GM21528 (cell line): ENCODE data around the gene ZAP70.

Source experiments
- ATAC-seq: cut with Tn5 transposase; IDR thresholded peaks from one replicate; pipeline ENCODE4 v1.9.1; 2021; ENCODE audit warnings: mild to moderate bottlenecking, moderate library complexity; ENCODE audit not compliant: unreplicated experiment, low FRiP score

ZAP70 gene

DNA sequence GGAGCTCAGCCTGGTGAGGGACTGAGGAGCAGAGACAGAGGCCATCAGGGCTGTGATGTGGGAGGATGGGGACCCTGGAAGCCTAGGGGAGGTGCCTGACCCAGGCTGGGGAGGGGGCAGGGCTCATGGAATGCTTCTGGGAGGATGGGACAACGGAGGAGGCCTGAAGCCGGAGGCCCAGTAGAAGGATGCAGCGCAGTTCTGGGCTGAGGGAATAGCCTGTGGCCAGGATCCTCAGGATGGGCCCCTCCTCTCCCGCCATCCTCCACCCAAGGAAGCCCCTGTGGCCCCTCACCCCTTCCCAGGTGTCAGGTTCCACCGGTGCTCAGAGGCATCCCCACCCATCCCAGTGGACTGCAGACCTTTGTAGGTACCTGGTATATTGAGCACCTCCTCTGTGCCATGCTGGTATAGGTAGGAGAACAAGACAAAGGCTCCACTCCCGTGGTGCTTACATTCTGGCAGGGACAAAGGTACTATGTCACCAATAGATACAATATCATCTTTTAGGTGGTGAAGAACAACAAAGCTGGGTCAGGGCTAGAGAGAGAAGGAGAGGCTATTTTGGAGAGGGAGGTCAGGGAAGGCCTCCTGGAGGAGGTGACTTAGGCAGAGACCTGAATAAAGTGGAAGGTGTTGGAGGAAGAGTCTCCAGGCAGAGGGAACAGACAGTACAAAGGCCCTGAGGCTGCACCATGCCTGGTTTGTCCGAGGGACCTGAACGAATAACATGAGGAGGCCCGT lies 2.7 kb downstream of the ZAP70 start:
- no peak for ATAC-seq

DNA sequence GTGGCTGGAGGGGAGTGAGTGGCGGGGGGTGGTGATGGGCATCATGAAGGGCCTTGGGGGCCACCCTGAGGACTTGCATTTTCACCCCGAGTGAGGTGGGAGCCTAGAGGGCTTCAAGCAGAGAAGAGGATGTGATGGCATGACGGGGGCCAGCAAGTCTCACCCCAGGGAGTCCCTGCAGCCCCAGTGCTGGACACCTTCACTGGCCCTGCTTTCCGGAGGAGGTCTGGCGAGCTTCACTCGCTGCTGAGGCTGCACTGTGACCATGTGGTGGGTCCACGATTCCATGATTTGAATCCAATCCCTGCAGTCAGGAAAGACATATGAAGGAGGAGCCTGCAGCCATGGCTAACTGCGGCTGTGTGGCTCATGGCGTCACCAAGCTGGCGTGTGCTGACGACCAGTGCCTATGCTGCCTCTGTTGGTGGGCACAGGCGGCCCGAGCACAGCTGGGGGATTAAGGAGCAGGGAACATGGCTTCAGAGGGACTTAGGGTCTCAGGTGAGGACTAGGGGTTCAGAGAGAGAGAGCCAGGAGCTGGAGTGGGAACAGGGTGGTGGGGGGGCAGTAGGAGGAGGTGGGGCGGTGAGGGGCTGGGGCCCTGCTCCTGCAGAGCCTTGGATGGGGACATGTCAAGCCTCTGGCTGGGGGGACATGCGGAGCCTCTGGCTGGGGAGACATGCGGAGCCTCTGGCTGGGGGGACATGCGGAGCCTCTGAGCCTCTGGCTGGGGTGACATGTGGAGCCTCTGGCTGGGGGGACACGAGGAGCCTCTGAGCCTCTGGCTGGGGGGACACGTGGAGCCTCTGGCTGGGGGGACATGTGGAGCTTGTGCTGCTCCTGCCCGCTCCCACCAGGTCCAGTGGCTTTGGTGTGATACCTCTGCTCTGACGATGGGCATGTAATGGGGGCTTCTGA lies 3.6 kb downstream of the ZAP70 start:
- ATAC-seq, result no peak

DNA sequence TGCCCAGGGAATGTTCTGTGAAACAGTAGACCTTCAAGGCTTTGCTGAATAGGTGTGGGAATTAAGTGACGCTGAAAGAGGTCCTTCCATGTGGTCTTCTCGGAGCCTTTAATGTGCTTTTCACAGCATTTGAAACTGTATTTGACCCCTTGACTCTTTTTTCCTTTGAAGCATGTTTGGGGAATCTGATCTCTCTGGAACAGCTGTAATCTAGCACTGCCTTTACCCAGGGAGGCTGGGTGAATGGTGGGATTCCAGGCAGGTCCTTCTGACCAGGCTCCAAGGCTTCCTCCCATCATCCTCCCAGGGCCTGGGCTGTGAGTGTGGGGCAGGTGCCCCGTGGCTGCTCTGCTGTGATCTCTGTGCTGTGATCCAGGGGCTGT lies 4.2 kb downstream of the ZAP70 start:
- ATAC-seq, result no peak

DNA sequence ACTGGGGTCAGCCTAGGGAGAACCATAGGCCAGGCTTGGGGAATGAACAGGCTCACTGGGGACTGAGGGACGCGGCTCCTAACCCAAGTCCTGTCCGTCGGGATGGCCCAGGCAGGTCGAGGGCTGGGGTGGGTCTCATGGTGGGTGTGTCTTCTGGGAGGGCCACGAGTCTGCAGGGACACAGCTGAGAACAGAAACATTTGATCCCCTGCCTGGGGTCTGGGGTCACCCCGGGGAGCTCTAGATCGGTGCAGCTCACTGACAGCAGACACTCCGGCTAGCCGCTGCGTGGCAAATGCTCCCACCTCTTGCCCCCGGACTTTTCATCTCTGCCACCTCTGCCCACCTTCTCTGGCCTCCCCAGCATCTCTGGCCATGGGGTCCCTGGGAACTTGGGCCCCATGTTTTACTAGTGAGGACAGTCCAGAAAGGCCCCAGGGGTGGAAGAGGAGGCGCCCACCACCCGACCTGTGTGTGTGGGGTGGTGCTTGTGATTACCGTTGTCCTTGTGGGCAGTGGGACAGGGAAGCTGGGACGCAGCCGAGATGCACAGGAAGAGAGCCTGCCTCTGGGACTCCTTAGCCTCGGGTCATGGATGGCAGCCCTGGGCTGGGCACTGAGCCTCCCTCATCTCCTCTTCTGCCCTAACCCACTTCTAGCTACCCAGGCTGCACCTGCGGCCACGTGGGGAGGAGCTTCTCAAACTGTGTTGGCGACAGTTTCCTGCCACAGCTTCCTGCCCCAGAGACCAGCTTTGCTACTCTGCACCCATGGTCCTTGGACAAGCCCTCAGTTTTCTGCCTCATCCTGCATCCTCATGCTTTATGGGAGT lies 4.9 kb downstream of the ZAP70 start:
- ATAC-seq, result no peak

DNA sequence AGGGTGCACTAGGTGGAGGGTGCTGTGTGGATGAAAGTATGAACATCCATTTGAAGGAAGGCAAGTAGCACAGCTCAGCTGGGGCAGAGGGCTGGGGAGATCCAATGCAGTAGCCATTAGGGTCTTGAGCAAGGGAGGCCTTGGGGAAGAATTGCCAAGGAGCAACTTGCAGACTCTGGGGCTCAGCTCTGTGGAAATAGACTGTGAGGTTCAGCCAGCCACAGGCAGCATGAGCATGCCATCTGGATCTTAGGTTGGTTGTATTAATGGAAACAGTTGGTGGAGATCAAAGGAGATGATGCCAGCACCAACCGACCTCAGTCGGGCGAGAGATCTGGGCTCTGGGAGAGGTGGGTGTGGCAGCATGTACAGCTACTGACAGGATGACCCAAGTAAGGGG lies 5.6 kb downstream of the ZAP70 start:
- ATAC-seq, result no peak

DNA sequence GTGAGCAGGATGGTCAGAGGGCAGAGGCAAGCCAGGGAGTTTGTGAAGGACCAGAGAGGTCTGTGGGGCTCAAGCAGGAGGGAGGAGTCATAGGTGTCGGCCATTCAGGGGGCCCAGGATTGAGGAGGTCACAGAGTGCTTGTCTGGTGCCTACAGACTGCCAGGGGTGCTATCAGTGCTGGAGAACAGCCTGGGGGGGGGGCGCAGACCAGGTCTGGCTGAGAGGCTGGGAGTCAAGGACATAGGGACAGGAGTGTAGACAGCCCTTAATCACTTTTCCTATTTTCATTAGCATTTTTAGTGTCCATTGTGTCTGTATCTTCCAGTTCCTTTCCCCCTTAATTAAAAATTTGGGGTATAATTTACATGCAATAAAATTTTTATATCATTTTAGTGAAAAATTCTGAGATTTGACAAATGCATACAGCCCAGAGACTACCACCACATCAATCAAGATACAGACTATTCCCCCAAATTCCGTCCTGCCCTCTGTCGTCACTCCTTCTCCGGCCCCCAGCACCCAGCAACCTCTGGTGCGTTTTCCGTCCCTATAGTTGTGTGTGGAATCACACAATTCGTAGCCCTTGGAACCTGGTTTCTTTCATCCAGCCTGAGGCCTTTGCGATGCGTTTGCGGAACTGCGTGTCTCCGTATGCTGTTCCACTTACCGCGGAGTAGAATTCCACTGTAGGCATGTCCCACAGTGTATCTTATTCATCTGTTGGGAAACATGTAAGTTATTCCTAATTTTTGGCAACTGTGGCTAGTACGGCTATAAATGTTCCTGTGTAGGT lies 6.2 kb downstream of the ZAP70 start:
- no peak for ATAC-seq

DNA sequence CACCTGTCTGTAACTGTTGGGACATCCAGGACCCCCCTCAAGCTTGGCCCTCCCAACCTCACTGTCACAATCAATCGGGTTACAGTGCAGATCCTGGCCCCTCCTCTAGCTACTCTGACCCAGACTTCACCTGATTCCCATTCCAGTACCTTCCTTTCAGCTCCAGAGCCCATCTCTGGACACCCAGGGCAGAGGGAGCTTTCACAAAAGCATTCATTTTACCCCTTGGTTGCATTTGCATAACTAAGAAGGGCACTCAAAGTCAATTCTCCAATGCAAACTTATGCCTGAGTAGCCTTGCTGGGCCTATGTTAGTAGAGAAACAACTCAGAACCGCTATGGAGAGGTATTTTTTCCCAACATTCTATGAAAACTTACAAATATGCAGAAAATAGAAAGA lies 7.4 kb downstream of the ZAP70 start:
- ATAC-seq, result no peak

DNA sequence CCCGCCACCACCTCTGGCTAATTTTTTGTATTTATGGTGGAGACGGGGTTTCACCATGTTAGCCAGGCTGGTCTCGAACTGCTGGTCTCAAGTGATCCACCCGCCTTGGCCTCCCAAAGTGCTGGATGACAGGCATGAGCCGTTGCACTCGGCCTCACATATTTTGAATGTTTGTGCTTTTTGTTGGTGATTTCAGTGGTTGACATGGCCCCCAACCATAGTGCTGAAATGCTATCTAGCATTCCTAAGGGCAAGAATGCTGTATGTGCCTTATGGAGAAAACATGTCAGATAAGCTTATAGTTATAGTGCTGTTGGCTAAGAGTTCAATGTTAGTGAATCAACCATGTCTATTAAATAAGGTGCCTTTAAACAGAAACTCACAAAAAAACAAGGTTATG lies 8.9 kb downstream of the ZAP70 start:
- ATAC-seq, result no peak

DNA sequence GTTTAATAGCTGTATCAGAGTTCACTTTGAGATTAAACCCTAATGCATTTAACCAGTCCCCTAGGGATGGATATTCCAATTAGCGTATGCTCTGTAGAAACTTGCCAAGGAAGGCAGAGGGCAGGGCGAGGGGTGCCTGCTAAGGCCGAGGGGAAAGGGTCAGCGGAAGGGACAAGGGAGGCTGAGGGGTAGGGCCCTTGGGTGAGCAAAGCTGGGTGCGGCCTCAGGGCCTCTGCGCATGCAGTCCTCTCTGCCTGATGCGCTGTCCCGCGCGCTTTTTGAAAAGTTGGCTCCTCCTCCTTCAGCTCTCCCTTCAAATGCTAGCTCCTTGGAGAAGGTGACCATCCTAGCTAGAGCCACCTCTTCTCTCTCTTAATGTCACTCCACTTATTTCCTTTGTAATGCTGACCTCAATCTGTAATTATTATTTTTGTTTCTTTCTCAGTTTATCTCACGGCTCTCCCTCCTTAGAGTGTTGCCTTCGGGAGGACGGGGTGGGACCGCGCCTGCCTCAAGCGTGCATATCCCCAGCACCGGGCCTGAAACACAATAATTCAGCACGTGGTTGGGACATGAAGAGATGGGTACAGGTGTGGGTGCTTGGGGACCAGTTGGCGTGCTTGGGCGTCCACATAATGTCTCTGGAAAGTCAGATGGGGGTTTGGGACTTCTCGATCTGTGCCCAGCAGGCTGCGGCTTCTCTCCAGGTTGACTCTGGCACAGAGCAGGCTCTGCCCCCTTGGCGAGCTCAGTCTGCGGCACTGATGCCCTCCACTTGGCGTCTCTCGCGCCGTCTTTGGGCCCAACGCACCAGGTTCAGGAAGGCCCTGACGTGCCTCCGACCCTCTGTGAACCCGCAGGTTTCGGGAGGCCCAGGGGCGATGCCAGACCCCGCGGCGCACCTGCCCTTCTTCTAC lies 10.0 kb downstream of the ZAP70 start:
- ATAC-seq, result no peak

DNA sequence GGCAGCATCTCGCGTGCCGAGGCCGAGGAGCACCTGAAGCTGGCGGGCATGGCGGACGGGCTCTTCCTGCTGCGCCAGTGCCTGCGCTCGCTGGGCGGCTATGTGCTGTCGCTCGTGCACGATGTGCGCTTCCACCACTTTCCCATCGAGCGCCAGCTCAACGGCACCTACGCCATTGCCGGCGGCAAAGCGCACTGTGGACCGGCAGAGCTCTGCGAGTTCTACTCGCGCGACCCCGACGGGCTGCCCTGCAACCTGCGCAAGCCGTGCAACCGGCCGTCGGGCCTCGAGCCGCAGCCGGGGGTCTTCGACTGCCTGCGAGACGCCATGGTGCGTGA lies 10.7 kb downstream of the ZAP70 start:
- no peak for ATAC-seq

DNA sequence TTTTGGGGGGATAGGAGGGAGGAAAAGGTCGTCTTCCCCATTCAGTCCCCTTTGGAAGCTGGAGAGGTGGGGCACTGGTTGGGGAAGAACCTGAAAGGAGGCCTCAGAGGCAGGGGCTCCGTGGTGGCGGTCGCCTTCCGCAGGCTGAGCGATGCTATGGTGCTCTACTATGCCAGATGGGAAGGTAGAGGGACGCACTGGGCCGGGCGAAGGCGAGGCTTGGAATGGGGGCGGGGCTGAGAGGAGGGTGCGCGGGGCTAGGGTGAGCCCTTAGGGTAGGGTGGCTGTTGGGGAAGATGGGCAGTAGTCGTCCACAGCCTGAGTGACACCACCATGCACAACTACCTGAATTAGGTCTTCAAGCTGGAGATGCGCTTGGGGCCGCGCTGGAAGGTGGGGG lies 11.1 kb downstream of the ZAP70 start:
- ATAC-seq, result no peak

DNA sequence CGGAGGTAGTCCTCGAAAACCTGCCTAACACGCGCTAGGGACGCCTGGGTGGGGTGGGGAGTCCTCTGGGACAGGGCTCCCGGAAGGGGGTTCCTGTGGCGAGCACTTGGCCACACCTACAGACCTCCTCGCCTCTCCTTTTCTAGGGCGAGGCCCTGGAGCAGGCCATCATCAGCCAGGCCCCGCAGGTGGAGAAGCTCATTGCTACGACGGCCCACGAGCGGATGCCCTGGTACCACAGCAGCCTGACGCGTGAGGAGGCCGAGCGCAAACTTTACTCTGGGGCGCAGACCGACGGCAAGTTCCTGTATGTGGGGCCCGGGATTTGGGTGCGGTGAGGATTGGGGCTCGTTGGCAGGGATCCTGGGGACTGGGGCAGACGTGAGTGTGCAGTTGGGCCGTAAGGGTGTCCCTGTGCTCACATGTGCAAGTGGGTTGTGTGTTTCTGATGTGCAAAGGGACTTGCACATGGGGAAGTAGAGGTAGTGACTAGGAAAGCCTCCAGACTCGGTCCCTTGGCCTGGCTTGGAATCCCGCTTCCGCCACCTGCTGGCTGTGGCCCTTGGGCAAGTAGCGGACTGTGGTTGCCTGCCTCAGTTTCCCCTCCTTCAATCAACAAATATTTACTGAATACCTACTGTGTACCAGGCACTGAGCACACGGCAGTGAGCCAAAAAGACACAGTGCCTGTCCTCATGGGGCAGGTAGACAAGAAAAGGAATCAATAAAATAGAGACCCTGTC lies 11.7 kb downstream of the ZAP70 start:
- ATAC-seq, result no peak

DNA sequence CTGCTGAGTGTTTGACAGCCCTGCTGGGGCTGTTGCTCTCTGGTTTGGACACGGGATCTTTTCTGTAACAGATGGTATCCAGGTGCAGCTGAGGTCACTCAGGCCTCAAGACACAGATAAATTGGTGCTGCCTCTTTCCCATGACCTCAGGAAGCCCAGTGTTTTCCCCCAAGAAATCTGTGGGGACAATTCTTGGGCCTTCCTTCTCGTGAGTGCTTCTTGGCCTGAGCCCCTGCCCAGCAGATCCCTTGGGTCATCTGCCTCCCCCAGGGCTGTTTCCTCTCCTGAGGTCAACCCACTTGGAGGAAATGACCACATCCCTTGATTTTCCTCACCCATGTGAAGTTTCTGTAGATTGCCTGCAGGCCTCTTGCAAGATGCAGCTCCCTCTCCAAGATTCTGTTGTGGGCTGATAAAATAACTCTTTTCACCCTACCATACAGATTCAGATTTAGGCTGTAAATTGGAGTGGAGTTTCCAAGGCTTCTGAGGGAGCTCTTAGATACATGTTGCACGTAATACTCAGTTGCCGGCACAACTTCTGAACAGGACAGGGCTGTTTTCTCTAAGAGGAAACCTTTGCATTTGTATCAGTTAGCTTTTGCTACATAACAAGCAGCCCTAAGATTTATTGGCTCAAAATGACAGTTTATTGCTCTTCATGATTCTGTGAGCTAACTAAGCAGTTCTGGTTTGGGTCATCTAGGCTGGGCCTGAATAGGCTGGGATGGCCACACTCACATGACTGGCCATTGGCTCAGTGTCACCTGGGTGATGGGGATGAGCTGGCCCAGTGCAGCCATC lies 13.1 kb downstream of the ZAP70 start:
- ATAC-seq, result no peak

DNA sequence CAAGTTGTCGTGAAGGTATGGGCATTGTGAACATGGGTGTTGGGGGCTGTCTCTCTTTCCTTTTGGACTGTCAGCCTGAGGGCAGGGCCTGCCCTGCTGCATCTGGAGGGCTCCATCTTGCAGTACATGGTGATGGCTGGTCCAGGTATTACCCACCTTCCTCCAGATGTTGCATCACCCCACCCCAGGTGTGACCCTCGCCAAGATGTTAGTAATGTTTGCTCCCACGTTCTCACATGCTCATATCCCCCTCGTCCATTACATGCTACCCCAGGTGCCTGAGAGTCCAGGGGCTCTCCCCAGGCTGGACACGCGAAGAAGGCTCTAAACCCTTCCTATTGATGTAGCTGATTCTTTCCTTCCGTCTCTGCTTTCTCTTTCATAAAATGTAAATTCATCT lies 13.9 kb downstream of the ZAP70 start:
- no peak for ATAC-seq

DNA sequence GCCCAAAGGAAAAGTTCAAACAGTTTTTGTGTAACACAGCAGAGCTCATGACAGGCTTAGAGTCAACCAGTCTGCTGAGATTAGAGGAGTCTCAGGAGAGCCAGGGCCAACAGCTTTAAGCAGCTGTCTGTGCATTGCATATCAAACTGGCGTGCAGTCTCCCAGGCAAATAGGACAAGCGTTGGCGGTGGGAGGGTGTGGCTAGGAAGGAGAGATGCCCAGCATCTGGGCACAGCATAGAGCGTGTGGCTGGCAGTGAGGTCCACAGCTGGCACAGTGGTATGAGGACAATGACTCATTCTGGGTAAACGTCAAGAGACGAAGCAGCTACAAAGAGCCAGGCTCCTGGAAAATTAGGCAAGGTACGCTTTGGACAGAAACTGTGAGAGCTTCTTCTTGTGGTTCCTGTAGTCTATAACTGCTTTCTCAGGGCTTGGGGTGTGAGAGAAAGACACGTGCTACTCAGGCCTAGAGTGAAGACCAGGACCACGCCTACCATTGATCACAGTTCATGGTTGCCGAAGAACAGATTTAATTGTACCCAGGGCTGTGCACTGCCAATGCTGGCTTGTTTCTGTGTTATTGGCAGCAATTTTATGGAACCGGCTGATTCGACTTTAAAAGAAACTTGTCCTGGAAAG lies 14.8 kb downstream of the ZAP70 start:
- no peak for ATAC-seq

DNA sequence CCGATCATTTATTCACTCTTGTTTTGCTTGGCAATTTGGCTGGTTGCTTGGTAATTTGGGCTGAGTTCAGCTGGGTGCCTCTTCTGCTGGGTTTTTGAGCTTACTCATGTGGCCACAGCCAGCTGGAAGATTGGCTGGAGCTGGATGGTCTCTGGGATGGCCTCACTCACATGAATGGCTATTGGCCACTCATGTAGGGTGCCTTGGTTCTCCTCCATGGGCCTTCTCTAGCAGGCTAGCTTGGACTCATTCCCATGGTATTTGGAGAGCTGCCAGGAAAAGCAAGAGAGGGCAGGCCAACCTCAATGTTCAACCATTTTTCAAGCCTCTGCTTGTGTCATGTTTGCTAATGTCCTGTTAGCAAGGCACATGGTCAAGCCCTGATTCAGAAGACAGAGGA lies 16.9 kb downstream of the ZAP70 start:
- ATAC-seq, result no peak

DNA sequence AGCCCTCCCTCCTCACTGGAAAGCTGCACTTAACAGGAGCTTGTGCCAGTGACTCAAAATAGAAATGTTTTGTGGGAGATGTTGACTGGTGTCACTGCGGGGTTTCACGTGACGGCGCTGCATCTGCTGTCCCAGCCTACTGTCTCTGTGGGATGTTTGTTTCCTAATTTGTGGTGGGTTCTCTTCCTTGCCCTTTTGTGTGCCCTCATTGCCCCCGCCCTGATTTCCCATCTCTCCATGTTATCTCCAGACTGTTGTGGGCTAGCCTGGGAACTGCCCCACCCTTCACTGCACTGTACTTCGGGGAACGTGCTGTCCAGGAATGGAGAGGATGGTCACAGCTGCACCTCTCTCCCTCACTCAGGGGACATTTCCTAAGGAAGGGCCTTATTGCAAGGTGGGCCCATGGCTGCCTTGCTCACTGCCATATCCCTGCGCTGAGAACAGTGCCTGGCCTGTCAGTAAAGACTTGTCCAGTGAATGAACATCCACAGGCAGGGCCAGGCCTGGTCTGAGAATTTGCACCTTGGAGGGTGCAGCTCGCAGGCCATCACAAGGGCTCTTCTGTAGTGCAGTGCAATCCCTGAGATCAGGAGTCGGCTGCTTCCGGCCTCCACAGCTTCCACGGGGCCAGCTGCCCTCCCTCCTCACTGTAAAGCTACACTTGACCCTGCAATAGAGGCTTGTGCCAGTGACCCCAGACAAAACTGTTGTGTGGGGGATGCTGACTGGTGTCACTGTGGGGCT lies 18.1 kb downstream of the ZAP70 start:
- ATAC-seq, result no peak
